H9 (cell line): Measurements from ENCODE around the gene ARRDC1. TPM values are rescaled to one million over a fixed set of nuclear protein-coding genes. Genes with fewer than 3 reads are reported as not detected.

Experiments used
- DNase-seq: peaks from one replicate; pipeline ENCODE4 v3.0.0-alpha.2; 2017
- H2AFZ ChIP-seq: one replicate; pipeline ENCODE4 v1.6.1; 2013; ENCODE audit warnings: mild to moderate bottlenecking, low read length, control low read depth, moderate library complexity
- H2AK5ac ChIP-seq: 2 replicates; pipeline ENCODE4 v1.6.1; 2013; ENCODE audit warnings: low read length, control low read depth, mixed read lengths; ENCODE audit not compliant: insufficient read length
- H2BK120ac ChIP-seq: one replicate; pipeline ENCODE4 v1.6.1; 2013; ENCODE audit warnings: low read depth, mild to moderate bottlenecking, low read length, control low read depth, inconsistent platforms; ENCODE audit not compliant: poor library complexity, severe bottlenecking
- H2BK12ac ChIP-seq: 2 replicates; pipeline ENCODE4 v1.6.1; 2013; ENCODE audit warnings: low read length, control low read depth, mixed read lengths, low read depth; ENCODE audit not compliant: insufficient read length
- H2BK15ac ChIP-seq: 2 replicates; pipeline ENCODE4 v1.6.1; 2013; ENCODE audit warnings: low read depth, low read length, control low read depth
- H2BK20ac ChIP-seq: one replicate; pipeline ENCODE4 v1.6.1; 2013; ENCODE audit warnings: low read depth, mild to moderate bottlenecking, low read length, control low read depth, inconsistent platforms; ENCODE audit not compliant: poor library complexity, severe bottlenecking
- H2BK5ac ChIP-seq: 2 replicates; pipeline ENCODE4 v1.6.1; 2013; ENCODE audit warnings: low read length, control low read depth, mixed read lengths; ENCODE audit not compliant: insufficient read length
- H3K14ac ChIP-seq: 2 replicates; pipeline ENCODE4 v1.6.1; 2013; ENCODE audit warnings: low read length, control low read depth; ENCODE audit not compliant: insufficient read depth
- H3K18ac ChIP-seq: 2 replicates; pipeline ENCODE4 v1.6.1; 2013; ENCODE audit warnings: low read depth, mild to moderate bottlenecking, mixed read lengths, low read length, control low read depth; ENCODE audit not compliant: insufficient read length
- H3K23ac ChIP-seq: 2 replicates; pipeline ENCODE4 v1.6.1; 2013; ENCODE audit warnings: low read length, control low read depth, mixed read lengths, low read depth; ENCODE audit not compliant: insufficient read length
- H3K23me2 ChIP-seq: 2 replicates; pipeline ENCODE4 v1.6.1; 2013; ENCODE audit warnings: low read depth, mild to moderate bottlenecking, mixed read lengths, low read length, control low read depth; ENCODE audit not compliant: insufficient read length, poor library complexity, severe bottlenecking
- H3K27ac ChIP-seq: 2 replicates; pipeline ENCODE4 v1.5.1; 2013; ENCODE audit warnings: low read length, control low read depth, mixed read lengths, low read depth; ENCODE audit not compliant: insufficient read length
- H3K27me3 ChIP-seq: 2 replicates; pipeline ENCODE4 v1.6.1; 2013; ENCODE audit warnings: low read length, control low read depth, inconsistent platforms; ENCODE audit not compliant: insufficient read depth
- H3K4ac ChIP-seq: 2 replicates; pipeline ENCODE4 v1.6.1; 2013; ENCODE audit warnings: low read depth, mild to moderate bottlenecking, control low read depth, inconsistent platforms, low read length, moderate library complexity
- H3K4me1 ChIP-seq: 2 replicates; pipeline ENCODE4 v1.6.1; 2013; ENCODE audit warnings: low read length, control low read depth, inconsistent platforms; ENCODE audit not compliant: insufficient read depth
- H3K4me2 ChIP-seq: 2 replicates; pipeline ENCODE4 v1.6.1; 2013; ENCODE audit warnings: low read length, control low read depth, mixed read lengths; ENCODE audit not compliant: insufficient read length, insufficient read depth
- H3K56ac ChIP-seq: 2 replicates; pipeline ENCODE4 v1.6.1; 2013; ENCODE audit warnings: low read depth, mild to moderate bottlenecking, mixed read lengths, low read length, control low read depth; ENCODE audit not compliant: insufficient read length
- H3K79me1 ChIP-seq: 2 replicates; pipeline ENCODE4 v1.6.1; 2013; ENCODE audit warnings: low read depth, mild to moderate bottlenecking, moderate library complexity, low read length, control low read depth, inconsistent platforms; ENCODE audit not compliant: insufficient read depth, poor library complexity, severe bottlenecking
- H3K79me2 ChIP-seq: 2 replicates; pipeline ENCODE4 v1.6.1; 2013; ENCODE audit warnings: low read length, control low read depth, inconsistent platforms; ENCODE audit not compliant: insufficient read depth
- H3K9ac ChIP-seq: 2 replicates; pipeline ENCODE4 v1.6.1; 2013; ENCODE audit warnings: low read length, control low read depth, mixed read lengths; ENCODE audit not compliant: insufficient read length; ENCODE audit errors: extremely low read depth
- H3K9me3 ChIP-seq: one replicate; pipeline ENCODE4 v1.6.1; 2013; ENCODE audit warnings: low read depth, low read length, inconsistent platforms; ENCODE audit not compliant: control insufficient read depth
- H3T11ph ChIP-seq: one replicate; pipeline ENCODE4 v1.6.1; 2013; ENCODE audit warnings: mild to moderate bottlenecking, low read length, control low read depth, inconsistent platforms
- H4K20me1 ChIP-seq: one replicate; pipeline ENCODE4 v1.6.1; 2013; ENCODE audit not compliant: control insufficient read depth, insufficient read length, insufficient read depth
- H4K5ac ChIP-seq: 2 replicates; pipeline ENCODE4 v1.6.1; 2013; ENCODE audit warnings: low read depth, mild to moderate bottlenecking, mixed read lengths, low read length, control low read depth; ENCODE audit not compliant: insufficient read length
- H4K8ac ChIP-seq: replicated peaks from 2 replicates; pipeline ENCODE4 v1.6.1; 2013; ENCODE audit warnings: low read length, control low read depth, mixed read lengths, low read depth; ENCODE audit not compliant: insufficient read length
- H4K91ac ChIP-seq: 2 replicates; pipeline ENCODE4 v1.6.1; 2013; ENCODE audit warnings: low read depth, mild to moderate bottlenecking, moderate library complexity, mixed read lengths, low read length, control low read depth; ENCODE audit not compliant: insufficient read length
- H3K27ac Mint-ChIP-seq, 3 experiments: 2 replicates in 2 of 3; 3 replicates in 1 of 3; pipeline ENCODE4 v1.8.0; 2020 to 2021; ENCODE audit warnings: mixed read lengths in 3 of 3, mild to moderate bottlenecking in 1 of 3, moderate library complexity in 1 of 3
- H3K27me3 Mint-ChIP-seq: 2 replicates; pipeline ENCODE4 v1.8.0; 2021; ENCODE audit warnings: low read depth, mild to moderate bottlenecking, moderate library complexity, mixed read lengths
- H3K36me3 Mint-ChIP-seq, 3 experiments: 2 replicates in 2 of 3; 3 replicates in 1 of 3; pipeline ENCODE4 v1.8.0; 2020 to 2021; ENCODE audit warnings: low read depth in 3 of 3, mixed read lengths in 3 of 3; ENCODE audit not compliant: insufficient read depth in 1 of 3
- H3K4me1 Mint-ChIP-seq, 2 experiments: 2 replicates each; pipeline ENCODE4 v1.8.0; 2020; ENCODE audit warnings: mixed read lengths in 2 of 2
- H3K4me3 Mint-ChIP-seq, 2 experiments: 2 replicates in 1 of 2; 3 replicates in 1 of 2; pipeline ENCODE4 v1.8.0; 2020 to 2021; ENCODE audit warnings: mild to moderate bottlenecking in 2 of 2, mixed read lengths in 2 of 2, moderate library complexity in 1 of 2
- H3K9me3 Mint-ChIP-seq, 2 experiments: 2 replicates in 1 of 2; 3 replicates in 1 of 2; pipeline ENCODE4 v1.8.0; 2020; ENCODE audit warnings: mild to moderate bottlenecking in 2 of 2, mixed read lengths in 2 of 2, moderate library complexity in 1 of 2
- CTCF ChIP-seq: fragments of 200-600 bp; sonication (generic); conservative IDR thresholded peaks from 3 replicates; pipeline ENCODE4 v1.8.0; 2021; ENCODE audit warnings: antibody characterized with exemption, mild to moderate bottlenecking
- WGBS: extraction: QIAGEN DNeasy Blood & Tissue Kit; methylation state at CpG from one replicate; pipeline ENCODE4 v1.1.7; 2013; ENCODE audit warnings: missing lambda C conversion rate, low lambda C conversion rate, mixed read lengths; ENCODE audit not compliant: insufficient read length; ENCODE audit errors: extremely low coverage; 5-methylcytosine and 5-hydroxymethylcytosine counted together
- total RNA-seq: library from RNA; stranded (reverse); gene quantifications from 2 replicates; pipeline ENCODE4 v1.2.1, GENCODE V29; 2021

ARRDC1 gene
- total RNA-seq, 1 experiment from 2014 or later, result 34.4 TPM

- Histone ChIP-seq H3K4me1 (no peaks in the 10 kb centered on the region), H3K79me2 (peaks cover 6% of the 10 kb centered on the region; the same call in 1 of the 2 replicates), H4K20me1 (no peaks in the 10 kb centered on the region), H2BK12ac (no peak overlapping the region), H2BK20ac (no peak overlapping the region), H4K8ac (no peak overlapping the region), H3K14ac (no peak overlapping the region; the same call in 1 of the 2 replicates), H3K23me2 (no peaks in the 10 kb centered on the region), H3K23ac (no peak overlapping the region), H3K79me1 (no peaks in the 10 kb centered on the region), H3K27ac (no peak overlapping the region), H3K9ac (no peak overlapping the region), H3K18ac (no peak overlapping the region), H2BK5ac (no peak overlapping the region), H3K4me2 (no peak overlapping the region), H3K4ac (no peak overlapping the region), H2BK120ac (no peak overlapping the region), H4K91ac (no peak overlapping the region), H2AFZ (no peak overlapping the region), H4K5ac (no peak overlapping the region), H2BK15ac (no peak overlapping the region), H2AK5ac (no peak overlapping the region), H3K9me3 (no peaks in the 10 kb centered on the region), H3K27me3 (no peaks in the 10 kb centered on the region), H3K56ac (no peak overlapping the region), H3T11ph (no peak overlapping the region)
- H3K27ac Mint-ChIP-seq, result peak overlapping the region in 1 of 3 experiments; percentile 49; a peak in 1 of 7 replicates
- no peaks in the 10 kb centered on the region for H3K9me3 Mint-ChIP-seq
- H3K27me3 Mint-ChIP-seq, result no peaks in the 10 kb centered on the region
- H3K4me3 Mint-ChIP-seq, result no peak overlapping the region
- no peak for TF ChIP-seq CTCF
- no peak for DNase-seq
- no CpG with 5 or more reads among the region's 5 CpGs for WGBS
- H3K4me1 Mint-ChIP-seq, result peaks cover 17 to 22% of the 10 kb centered on the region in 2 experiments
- H3K36me3 Mint-ChIP-seq, result peaks cover 5 to 18% (median 11%) of the 10 kb centered on the region in 3 experiments; a peak in 6 of 7 replicates
These were observed 7.8 kb downstream of the ARRDC1 start for GRCh38 chr9:137613259-137613658.
